CD4-positive, alpha-beta memory T cell (primary cell): Measurements from ENCODE around the gene SERTAD2. TPM values are rescaled to one million over a fixed set of nuclear protein-coding genes. Genes with fewer than 3 reads are reported as not detected.
A peak's percentile ranks its signal among the peaks of the same experiment; 100 is the strongest.

Source experiments
- CTCF ChIA-PET: fragments of 350-600 bp; sonication (Branson Sonifier 250); formaldehyde crosslinking; loops from one replicate; lab custom pipeline; 2021; ENCODE audit warnings: inconsistent platforms; ENCODE audit not compliant: partially characterized antibody; lab: Charles Lee
- POLR2A ChIA-PET: fragments of 350-600 bp; sonication (Branson Sonifier 250); formaldehyde crosslinking; loops from one replicate; lab custom pipeline; 2021; ENCODE audit not compliant: partially characterized antibody; lab: Charles Lee
- DNase-seq, 5 donors: peaks; one replicate each; pipeline versions ENCODE4 v3.0.0 to v3.0.0-alpha.2; 2020 to 2022; ENCODE audit warnings: mixed read lengths in 1 of 5
- H3K27ac ChIP-seq: one replicate; pipeline ENCODE4 v1.7.0; 2013; ENCODE audit warnings: low read depth, low read length
- H3K27me3 ChIP-seq: 2 replicates; pipeline ENCODE4 v1.7.0; 2013; ENCODE audit warnings: mild to moderate bottlenecking, low read length, moderate library complexity; ENCODE audit not compliant: insufficient read depth
- H3K36me3 ChIP-seq: 2 replicates; pipeline ENCODE4 v1.7.0; 2013; ENCODE audit warnings: mild to moderate bottlenecking, low read length, moderate library complexity; ENCODE audit not compliant: insufficient read depth
- H3K4me1 ChIP-seq: 2 replicates; pipeline ENCODE4 v1.7.0; 2013; ENCODE audit warnings: mild to moderate bottlenecking, low read length, moderate library complexity; ENCODE audit not compliant: insufficient read depth
- H3K4me3 ChIP-seq, 2 donors: one replicate each; pipeline ENCODE4 v1.7.0; 2013; ENCODE audit warnings: low read length in 2 of 2, mild to moderate bottlenecking in 1 of 2
- H3K9me3 ChIP-seq, 2 donors: one replicate each; pipeline ENCODE4 v1.7.0; 2013; ENCODE audit warnings: low read length in 2 of 2, control low read depth in 1 of 2; ENCODE audit not compliant: control insufficient read depth in 1 of 2
- H3K27ac Mint-ChIP-seq, 7 donors: one replicate each; pipeline ENCODE4 v1.8.0; 2020 to 2021; ENCODE audit warnings: mixed read lengths in 7 of 7, mild to moderate bottlenecking in 6 of 7, inconsistent platforms in 3 of 7, moderate library complexity in 3 of 7
- H3K27me3 Mint-ChIP-seq, 2 donors: one replicate each; pipeline ENCODE4 v1.8.0; 2020 to 2021; ENCODE audit warnings: mixed read lengths in 2 of 2
- H3K36me3 Mint-ChIP-seq, 2 donors: one replicate each; pipeline ENCODE4 v1.8.0; 2020 to 2021; ENCODE audit warnings: mixed read lengths in 2 of 2, inconsistent platforms in 1 of 2, mild to moderate bottlenecking in 1 of 2
- H3K4me1 Mint-ChIP-seq, 4 donors: one replicate each; pipeline ENCODE4 v1.8.0; 2020 to 2021; ENCODE audit warnings: mixed read lengths in 4 of 4, mild to moderate bottlenecking in 1 of 4
- H3K4me3 Mint-ChIP-seq, 8 donors: one replicate each; pipeline ENCODE4 v1.8.0; 2020 to 2021; ENCODE audit warnings: mixed read lengths in 8 of 8, mild to moderate bottlenecking in 7 of 8, moderate library complexity in 6 of 8, inconsistent platforms in 3 of 8
- H3K9me3 Mint-ChIP-seq, 8 donors: one replicate each; pipeline ENCODE4 v1.8.0; 2020 to 2021; ENCODE audit warnings: mixed read lengths in 8 of 8, mild to moderate bottlenecking in 5 of 8, inconsistent platforms in 3 of 8, moderate library complexity in 1 of 8
- intact Hi-C: fragments of 100-400 bp; cut with micrococcal nuclease; formaldehyde crosslinking; loops from one replicate; pipeline ENCODE4 v1.15.1; 2023
- polyA plus RNA-seq, 2 donors: library from polyadenylated mRNA; unstranded; fragments of 300-500 nt; fragmentation: Illumina TruSeq; gene quantifications; one replicate each; pipeline ENCODE4 v1.2.3, GENCODE V29; 2021
- total RNA-seq, 2 experiments: library from RNA; stranded (reverse); gene quantifications; one replicate each; pipeline ENCODE4 v1.2.3, GENCODE V29; 2021

Gene SERTAD2
- total and polyA plus RNA-seq, 4 experiments from 2014 or later, result 2.6 to 24.6 (median 14.5) TPM

- Mint-ChIP-seq H3K36me3 (peaks cover 0 to 9% of the 10 kb centered on the region in 2 donors), H3K4me3 (peak overlapping the region in 1 of 8 donors; percentile 4), H3K27ac (peak overlapping the region in 1 of 7 donors; percentile 63), H3K27me3 (no peaks in the 10 kb centered on the region), H3K9me3 (no peaks in the 10 kb centered on the region), H3K4me1 (peaks cover 22 to 39% (median 27%) of the 10 kb centered on the region in 4 donors)
- Histone ChIP-seq H3K9me3 (no peaks in the 10 kb centered on the region), H3K36me3 (no peaks in the 10 kb centered on the region), H3K27ac (no peak overlapping the region), H3K4me3 (no peak overlapping the region), H3K4me1 (peaks cover 18% of the 10 kb centered on the region), H3K27me3 (no peaks in the 10 kb centered on the region)
- ChIA-PET CTCF (interaction anchor here (1.1 to 7.2 kb wide), 3 partner anchors 8 to 74 kb away, joined by 3 to 69 read pairs (median 7); no protein-coding TSS in a partner anchor), POLR2A (interaction anchor here (1.0 kb wide), 1 partner anchor 9 kb away, joined by 4 read pairs; no protein-coding TSS in a partner anchor)
- intact Hi-C loops, result no loop called here
- DNase-seq, result no peak
Observed at GRCh38 chr2:64657411-64657810, 3.7 kb upstream of the SERTAD2 start.

- intact Hi-C loops, result no loop called here
- Mint-ChIP-seq H3K4me3 (no peak overlapping the region), H3K4me1 (peaks cover 26 to 48% (median 34%) of the 10 kb centered on the region in 4 donors), H3K27me3 (no peaks in the 10 kb centered on the region), H3K9me3 (no peaks in the 10 kb centered on the region), H3K36me3 (peaks cover 0 to 9% of the 10 kb centered on the region in 2 donors), H3K27ac (peak overlapping the region in 6 of 7 donors; percentile 11 to 90 (median 48))
- ChIA-PET POLR2A (interaction anchor here (6.0 to 13.8 kb wide), 4 partner anchors 9 to 94 kb away, joined by 63 to 298 read pairs (median 118); no protein-coding TSS in a partner anchor), CTCF (interaction anchor here (1.1 to 8.8 kb wide), 8 partner anchors 9 to 175 kb away, joined by 3 to 118 read pairs (median 26); no protein-coding TSS in a partner anchor)
- peaks cover 29% of the 10 kb centered on the region for H3K4me1 ChIP-seq
- H3K27ac ChIP-seq, result no peak overlapping the region
- no peaks in the 10 kb centered on the region for H3K27me3 ChIP-seq
- no peaks in the 10 kb centered on the region for H3K36me3 ChIP-seq
- H3K9me3 ChIP-seq, result no peaks in the 10 kb centered on the region
- DNase-seq, result no peak
- no peak overlapping the region for H3K4me3 ChIP-seq
Observed at GRCh38 chr2:64656379-64656778, 2.7 kb upstream of the SERTAD2 start.

GRCh38 chr2:64655873-64656272 is 2.2 kb upstream of the SERTAD2 start:
- Mint-ChIP-seq H3K4me3 (peak overlapping the region in 5 of 8 donors; percentile 30 to 94 (median 44)), H3K4me1 (peaks cover 28 to 50% (median 36%) of the 10 kb centered on the region in 4 donors), H3K36me3 (peaks cover 0 to 9% of the 10 kb centered on the region in 2 donors), H3K27ac (peak overlapping the region; percentile 86 to 95 (median 91)), H3K27me3 (no peaks in the 10 kb centered on the region), H3K9me3 (no peaks in the 10 kb centered on the region)
- Histone ChIP-seq H3K9me3 (no peaks in the 10 kb centered on the region), H3K36me3 (no peaks in the 10 kb centered on the region), H3K27me3 (no peaks in the 10 kb centered on the region), H3K27ac (no peak overlapping the region), H3K4me3 (no peak overlapping the region), H3K4me1 (peaks cover 34% of the 10 kb centered on the region)
- DNase-seq, result no peak
- ChIA-PET POLR2A (interaction anchor here (0.5 to 13.8 kb wide), 9 partner anchors 9 to 478 kb away, joined by 4 to 298 read pairs (median 60); partner anchors contain the start of gene AFTPH), CTCF (interaction anchor here (1.1 to 8.8 kb wide), 13 partner anchors 9 to 327 kb away, joined by 3 to 118 read pairs (median 20); no protein-coding TSS in a partner anchor)
- intact Hi-C loops, result loop anchor here (1.0 to 2.0 kb wide), 3 partner anchors 11 to 75 kb away; no protein-coding TSS in a partner anchor

GRCh38 chr2:64655018-64655664 is 1.4 kb upstream of the SERTAD2 start:
- ChIA-PET POLR2A (interaction anchor here (0.5 to 13.8 kb wide), 17 partner anchors 10 to 479 kb away, joined by 3 to 298 read pairs (median 38); partner anchors contain the start of gene AFTPH), CTCF (interaction anchor here (0.5 to 8.8 kb wide), 19 partner anchors 10 to 468 kb away, joined by 3 to 118 read pairs (median 10); partner anchors contain the start of gene AFTPH)
- intact Hi-C loops, result loop anchor here (1.0 to 2.0 kb wide), 3 partner anchors 12 to 76 kb away; no protein-coding TSS in a partner anchor

GRCh38 chr2:64654063-64654811 is 524 bp upstream of the SERTAD2 start:
- DNase-seq, result peak; percentile 64 to 82 (median 65)
- H3K36me3 Mint-ChIP-seq, result peaks cover 0 to 9% of the 10 kb centered on the region in 2 donors
- peak overlapping the region; percentile 90 to 95 (median 94) for H3K27ac Mint-ChIP-seq
- H3K27me3 Mint-ChIP-seq, result no peaks in the 10 kb centered on the region
- H3K9me3 Mint-ChIP-seq, result no peaks in the 10 kb centered on the region
- Histone ChIP-seq H3K27ac (peak overlapping the region; percentile 83), H3K4me3 (peak overlapping the region; percentile 45 to 70), H3K36me3 (no peaks in the 10 kb centered on the region), H3K27me3 (no peaks in the 10 kb centered on the region), H3K9me3 (no peaks in the 10 kb centered on the region), H3K4me1 (peaks cover 47% of the 10 kb centered on the region)
- peak overlapping the region; percentile 89 to 94 (median 90) for H3K4me3 Mint-ChIP-seq
- ChIA-PET CTCF (interaction anchor here (0.6 to 8.8 kb wide), 38 partner anchors 10 to 918 kb away, joined by 3 to 118 read pairs (median 4); partner anchors contain the start of gene AFTPH), POLR2A (interaction anchor here (0.5 to 13.8 kb wide), 48 partner anchors 10 to 1066 kb away, joined by 3 to 298 read pairs (median 6); partner anchors contain the start of genes ACTR2, AFTPH, CEP68 and RAB1A)
- intact Hi-C loops, result loop anchor here (2.0 kb wide), 2 partner anchors 45 to 77 kb away; no protein-coding TSS in a partner anchor
- H3K4me1 Mint-ChIP-seq, result peaks cover 32 to 57% (median 48%) of the 10 kb centered on the region in 4 donors

More at GRCh38 chr2:64655018-64655664, 1.4 kb upstream of the SERTAD2 start:
- Mint-ChIP-seq H3K4me1 (peaks cover 30 to 50% (median 43%) of the 10 kb centered on the region in 4 donors), H3K9me3 (no peaks in the 10 kb centered on the region), H3K27me3 (no peaks in the 10 kb centered on the region), H3K4me3 (peak overlapping the region; percentile 89 to 94 (median 90)), H3K27ac (peak overlapping the region; percentile 86 to 95 (median 91)), H3K36me3 (peaks cover 0 to 9% of the 10 kb centered on the region in 2 donors)
- H3K36me3 ChIP-seq, result no peaks in the 10 kb centered on the region
- no peak overlapping the region for H3K4me3 ChIP-seq
- no peaks in the 10 kb centered on the region for H3K9me3 ChIP-seq
- peaks cover 40% of the 10 kb centered on the region for H3K4me1 ChIP-seq
- H3K27ac ChIP-seq, result peak overlapping the region; percentile 83
- H3K27me3 ChIP-seq, result no peaks in the 10 kb centered on the region
- DNase-seq, result peak in 3 of 5 donors; percentile 19 to 32 (median 22)
